Kidney capillary endothelial cell (primary cell): ENCODE results near the gene CIPC.

ENCODE experiments used
- DNase-seq: peaks from one replicate; pipeline ENCODE4 v3.0.0-alpha.2; 2018; ENCODE audit warnings: low spot score

Gene CIPC

DNA sequence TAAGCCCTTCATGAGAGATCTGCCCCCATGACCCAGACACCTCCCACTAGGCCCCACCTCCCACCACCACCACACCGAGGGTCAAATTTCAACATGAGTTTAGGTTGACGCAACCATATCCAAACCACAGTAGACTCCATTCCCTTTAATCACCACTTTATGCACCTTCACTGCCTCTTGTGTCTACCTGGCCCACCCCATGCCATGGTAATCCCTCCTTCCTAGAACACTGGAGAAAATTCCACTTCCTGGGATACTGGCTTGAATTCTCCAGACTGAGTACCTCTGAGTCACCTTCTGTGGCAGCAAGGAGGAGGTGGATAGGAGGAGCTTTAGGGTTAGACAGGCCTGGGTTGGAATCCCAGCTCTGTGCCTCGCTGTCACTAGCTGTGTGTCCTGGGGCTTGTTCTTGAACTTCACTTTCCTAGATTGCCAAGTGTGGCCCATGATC lies 26.1 kb upstream of the CIPC start:
- DNase-seq = no peak

DNA sequence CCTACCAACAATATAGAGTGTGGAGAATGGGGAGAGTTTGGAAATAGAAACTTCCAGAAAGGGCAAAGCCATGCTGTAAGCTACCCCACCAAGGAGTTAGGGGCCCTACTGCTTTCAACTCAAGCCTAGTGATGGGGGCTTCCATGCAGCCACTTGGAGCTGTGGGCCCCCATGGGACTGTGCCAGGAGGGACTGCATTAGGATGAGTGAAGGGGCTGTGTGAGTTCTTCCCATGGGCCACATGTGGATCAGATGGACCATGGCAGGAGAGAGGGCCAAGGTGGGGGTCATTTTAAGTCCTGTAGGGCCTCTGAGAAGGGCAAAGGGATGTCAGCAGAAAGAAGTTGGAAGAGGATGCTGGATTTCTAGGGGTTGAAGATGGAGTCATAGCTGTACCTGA lies 23.1 kb upstream of the CIPC start:
- DNase-seq = no peak

DNA sequence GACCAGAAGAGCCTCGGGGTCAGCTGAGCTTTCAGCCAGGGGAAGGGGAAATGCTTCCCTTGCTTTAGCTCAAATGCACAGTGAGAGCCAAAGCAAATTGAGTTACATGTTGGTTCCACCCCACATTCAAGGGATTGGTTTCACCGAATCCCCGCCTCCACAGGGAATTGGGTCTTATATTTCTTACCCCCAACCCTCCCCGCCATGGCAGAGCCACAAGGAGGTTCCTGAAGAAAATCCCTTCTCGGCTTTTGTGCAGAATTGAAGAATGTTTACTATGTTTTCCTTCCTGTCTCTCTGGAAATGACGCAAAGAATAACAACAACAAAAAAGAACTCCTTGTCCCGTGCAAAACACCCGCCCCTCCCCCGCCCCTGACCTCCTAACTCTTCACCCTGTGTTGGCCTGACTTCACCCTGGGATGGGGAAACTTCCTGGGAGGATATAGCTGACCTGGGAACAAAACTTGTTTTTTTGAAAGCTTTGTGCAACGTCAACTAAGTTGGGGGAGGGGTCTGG lies 21.9 kb upstream of the CIPC start:
- DNase-seq = peak; percentile 72

DNA sequence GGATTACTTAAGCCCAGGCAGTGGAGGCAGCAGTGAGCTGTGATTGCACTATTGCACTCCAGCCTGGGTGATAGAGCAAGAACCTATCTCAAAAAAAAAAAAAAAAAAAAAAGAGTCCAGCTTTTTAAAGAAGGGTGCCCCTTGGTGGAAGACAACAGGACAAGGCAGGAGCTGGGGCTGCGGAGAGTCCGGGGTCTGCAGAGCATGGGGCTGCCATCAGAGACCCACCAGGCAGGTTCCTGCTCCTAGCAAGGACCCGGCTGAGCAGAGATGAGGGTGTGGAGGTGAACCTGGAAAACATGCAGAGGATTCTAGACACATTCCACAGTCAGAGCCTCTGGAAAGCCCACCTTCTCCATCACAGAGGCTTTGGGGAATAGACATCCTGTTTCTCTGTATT lies 21.0 kb upstream of the CIPC start:
- no peak for DNase-seq

DNA sequence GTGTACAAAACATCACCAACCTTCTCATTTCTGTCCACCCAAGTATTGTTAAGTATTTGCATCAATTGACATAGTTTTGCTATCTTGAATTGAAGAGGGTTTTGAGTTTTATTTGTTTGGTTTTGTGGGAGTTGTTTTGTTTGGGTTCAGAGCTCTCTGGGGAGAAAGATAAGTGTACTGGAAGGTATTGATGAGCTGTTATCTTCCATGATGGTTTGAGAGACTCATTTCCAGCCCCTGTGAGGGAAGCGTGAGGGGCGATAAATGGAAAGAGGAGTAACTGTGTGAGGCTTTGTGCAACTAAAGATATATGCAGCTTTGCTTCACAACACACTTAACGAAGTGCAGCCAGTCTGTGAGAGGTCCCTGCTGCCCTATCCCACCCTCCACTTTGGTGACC lies 15.7 kb upstream of the CIPC start:
- no peak for DNase-seq

DNA sequence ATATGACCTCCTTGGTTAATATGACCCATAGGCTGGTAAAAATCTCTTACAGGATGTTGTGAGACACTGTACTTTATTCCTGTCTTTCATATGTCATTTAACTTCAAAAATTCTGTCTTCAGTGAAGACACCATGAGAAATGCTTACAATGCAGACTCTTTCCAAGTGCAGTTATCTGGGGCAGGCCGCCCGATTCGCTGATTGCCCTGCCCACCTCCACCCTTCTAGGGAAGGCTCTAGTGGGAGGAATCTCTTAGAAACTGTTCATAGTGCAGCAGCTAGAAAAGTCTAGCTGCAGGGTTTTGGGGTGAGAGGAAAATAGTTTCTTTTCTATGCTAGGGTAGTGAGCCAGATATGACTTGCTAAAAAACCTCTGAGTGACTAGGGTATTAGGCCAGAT lies 15.0 kb upstream of the CIPC start:
- no peak for DNase-seq

DNA sequence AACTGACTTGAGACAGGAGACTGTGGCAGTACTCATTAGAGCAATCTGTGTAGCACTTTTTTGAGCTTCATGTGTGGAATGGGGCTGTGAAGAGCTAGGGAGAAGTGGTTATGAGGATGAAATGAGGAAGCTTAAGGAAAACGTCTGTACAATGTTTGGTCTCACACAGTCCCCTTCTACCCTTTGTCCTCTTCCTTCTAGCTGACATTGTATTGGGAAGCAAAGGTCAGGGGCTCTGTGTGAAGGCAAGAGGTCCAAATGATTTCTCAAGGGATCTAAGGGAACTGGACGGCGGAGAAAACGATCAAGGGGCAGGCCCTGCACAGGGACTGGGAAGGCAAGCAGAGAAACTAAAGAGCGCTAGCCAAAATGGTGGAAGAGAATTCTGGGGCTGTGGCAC lies 13.1 kb upstream of the CIPC start:
- DNase-seq = no peak

DNA sequence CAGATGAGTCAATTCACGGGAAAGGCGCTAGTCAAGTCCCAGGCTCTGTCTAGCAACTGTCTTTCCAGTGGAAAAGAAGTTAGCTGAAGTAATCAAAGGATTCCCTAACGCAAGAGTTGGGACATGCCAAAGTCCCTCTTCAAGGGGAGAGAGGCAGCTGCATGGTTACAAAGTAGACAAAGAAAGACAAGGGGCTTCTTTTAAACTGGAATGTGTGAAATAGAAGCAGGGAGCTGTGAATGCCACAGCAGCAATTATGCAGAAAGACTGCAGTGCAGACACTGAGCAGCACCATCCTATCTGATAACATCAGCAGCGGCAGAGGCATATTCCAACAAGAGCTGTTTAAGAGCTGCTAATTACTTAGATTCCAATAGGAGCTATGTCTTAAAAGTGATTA lies 12.5 kb upstream of the CIPC start:
- no peak for DNase-seq

DNA sequence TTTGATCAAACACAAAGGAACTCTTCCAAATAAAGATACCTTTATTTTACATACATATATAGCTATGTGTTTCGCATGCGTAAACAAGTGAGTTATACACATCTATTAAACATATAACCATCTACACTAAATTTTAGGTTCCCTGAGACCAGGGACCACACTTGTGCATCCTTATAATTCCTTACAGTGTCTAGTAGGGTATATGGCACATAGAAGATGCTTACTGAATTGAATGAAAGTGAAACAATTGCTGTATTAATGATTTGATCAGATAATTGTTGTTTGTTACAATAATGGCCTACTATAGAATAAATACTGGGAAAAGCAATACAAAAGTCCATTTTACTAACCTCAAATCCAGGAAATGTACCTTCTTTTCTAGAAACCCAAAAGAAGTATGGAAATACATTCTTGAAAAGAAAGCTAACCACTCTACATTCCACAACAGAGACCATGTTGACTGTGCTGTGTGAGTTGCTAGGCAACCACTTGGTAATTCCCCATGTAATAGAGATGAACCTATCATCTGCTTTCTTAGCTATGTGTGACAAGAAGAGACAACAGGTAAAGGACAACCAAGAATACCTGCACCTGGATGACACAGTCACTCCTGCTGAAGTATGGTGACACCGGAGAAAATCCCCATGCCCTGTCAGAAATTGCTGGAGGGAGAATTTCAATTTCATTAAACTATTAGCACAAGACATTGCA lies 11.9 kb upstream of the CIPC start:
- DNase-seq = no peak

DNA sequence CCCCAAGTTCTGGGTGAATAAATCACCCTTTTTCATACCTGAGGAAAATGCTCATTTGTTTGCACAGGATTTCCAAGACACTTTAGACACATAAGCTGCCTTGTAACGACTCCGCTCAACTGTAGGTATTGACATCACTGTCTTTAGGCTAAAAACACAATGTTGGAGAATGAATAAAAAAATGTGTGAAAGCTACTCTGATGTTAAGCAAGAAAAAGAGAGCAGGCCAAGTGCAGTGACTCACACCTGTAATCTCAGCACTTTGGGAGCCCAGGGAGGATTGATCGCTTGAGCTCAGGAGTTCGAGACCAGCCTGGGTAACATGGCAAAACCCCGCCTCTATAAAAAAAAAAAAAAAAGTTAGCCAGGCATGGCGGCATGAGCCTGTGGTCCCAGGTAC lies 11.1 kb upstream of the CIPC start:
- DNase-seq = no peak

DNA sequence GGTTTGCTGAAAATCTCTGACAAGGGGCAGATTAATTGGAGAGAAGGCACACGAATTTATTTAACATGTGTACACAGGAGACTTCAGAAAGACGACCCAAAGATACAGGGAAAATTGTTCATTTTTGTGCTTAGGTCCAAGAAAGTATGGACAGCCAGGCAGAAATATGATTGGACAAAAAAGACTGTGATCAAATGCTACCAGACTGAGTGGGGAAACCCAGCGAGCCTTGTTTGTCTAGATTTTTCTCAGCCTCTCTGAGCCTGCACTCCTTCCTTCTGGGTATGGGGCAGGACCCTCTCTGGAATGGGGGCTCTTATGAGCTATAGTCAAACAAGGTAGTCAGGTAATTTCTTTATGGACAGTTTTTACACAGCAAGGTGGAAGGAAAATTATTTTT lies 10.4 kb upstream of the CIPC start:
- no peak for DNase-seq

DNA sequence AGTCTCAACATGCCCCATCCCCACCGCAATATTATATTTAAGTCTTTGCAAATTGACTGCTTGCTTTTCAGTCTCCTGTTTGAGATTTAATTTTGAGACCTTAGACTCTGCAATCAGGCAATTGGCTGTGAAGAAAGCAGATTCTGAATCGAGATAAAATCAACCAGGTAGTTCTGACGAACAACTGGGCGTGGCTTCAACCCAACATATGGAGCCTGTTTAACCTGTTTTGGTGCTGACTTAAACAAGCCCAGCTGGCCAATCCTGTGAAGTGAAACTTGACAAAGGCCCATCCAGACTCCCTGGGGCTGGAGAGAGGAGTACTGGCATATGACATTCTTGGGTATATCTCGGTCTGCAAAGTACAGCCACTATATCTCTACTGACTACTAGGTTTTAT lies 9.8 kb upstream of the CIPC start:
- DNase-seq = no peak

DNA sequence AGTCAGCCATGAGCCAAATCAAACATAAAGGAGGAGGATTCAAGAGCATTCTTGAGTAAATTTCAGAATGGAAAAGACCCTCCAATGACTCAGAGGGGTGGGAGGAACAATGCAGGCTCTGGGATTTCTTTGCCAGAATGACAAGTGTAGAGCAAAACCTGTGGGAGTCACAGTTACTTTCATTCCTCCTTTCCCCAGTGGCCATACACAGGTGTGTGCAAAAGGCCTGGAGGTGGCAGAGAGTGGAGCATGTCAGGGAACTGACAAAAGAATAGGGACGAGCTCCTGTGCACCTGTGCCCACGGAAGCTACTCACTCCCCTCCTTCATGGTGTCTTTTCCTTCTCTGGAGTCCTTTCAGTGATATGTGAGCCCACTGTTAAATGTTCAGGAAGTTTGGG lies 9.4 kb upstream of the CIPC start:
- no peak for DNase-seq

DNA sequence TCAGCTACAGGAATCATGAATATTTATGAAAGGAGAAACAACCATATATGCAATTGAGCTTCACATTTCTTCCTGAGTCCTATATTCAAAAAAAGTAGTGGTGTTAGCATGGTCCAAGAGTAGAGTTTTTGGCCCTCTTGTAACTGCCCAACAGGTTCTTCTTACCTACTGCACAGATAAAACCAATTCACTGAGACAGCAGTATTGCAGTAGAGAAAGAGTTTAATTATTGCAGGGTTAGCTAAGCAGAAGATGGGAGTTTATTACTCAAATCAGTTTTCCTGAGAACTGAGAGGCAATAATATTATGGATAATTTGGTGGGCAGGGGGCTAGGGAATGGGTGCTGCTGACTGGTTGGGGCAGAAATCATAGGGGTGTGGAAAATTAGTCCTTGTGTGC lies 6.5 kb upstream of the CIPC start:
- DNase-seq = no peak

DNA sequence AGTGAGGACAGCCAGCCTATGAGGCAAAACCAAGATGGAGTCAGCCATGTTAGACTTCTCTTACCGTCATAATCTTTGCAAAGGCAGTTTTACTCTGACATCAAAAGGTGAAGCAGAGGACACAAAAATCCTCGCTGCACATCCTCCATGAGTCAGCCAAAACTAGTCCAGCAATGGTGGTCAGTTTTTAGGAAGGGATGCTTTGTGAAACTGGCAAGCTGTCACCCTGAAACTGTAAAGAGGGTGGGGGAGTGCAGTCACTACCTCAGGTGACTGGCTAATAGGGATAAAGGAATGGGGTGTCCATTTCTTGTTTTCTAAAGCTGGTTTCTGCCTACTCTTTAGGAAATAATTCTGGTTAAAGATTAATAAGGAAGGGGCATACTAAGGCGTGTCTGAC lies 5.4 kb upstream of the CIPC start:
- no peak for DNase-seq

DNA sequence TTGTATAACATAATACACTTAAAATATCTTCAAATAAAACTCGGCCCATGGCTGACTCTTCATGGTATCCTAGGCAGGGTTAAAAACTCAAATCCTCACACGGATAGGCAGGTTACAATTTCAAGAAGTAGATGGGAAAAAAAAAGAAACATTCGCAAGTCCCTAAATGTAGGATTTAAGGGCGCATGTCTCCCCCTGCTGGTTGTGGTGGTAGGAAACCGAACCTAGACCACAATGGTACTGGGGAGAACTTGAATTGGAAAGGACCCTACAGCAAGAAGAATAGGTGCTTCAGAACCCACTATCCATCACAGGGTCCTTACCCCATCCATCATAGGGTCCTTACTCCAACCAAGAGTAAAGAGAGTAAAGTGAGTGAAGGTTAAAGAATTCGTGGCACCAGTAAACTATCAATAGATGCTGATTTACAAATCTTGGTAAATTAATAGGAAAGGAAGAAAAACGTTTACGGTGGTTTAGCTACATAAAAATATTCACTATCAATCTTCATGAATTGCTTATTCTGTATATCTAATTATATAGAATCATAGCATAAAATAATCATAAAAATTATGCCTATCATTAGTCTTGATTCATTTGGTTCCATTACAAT lies 3.3 kb upstream of the CIPC start:
- peak; percentile 72 for DNase-seq

DNA sequence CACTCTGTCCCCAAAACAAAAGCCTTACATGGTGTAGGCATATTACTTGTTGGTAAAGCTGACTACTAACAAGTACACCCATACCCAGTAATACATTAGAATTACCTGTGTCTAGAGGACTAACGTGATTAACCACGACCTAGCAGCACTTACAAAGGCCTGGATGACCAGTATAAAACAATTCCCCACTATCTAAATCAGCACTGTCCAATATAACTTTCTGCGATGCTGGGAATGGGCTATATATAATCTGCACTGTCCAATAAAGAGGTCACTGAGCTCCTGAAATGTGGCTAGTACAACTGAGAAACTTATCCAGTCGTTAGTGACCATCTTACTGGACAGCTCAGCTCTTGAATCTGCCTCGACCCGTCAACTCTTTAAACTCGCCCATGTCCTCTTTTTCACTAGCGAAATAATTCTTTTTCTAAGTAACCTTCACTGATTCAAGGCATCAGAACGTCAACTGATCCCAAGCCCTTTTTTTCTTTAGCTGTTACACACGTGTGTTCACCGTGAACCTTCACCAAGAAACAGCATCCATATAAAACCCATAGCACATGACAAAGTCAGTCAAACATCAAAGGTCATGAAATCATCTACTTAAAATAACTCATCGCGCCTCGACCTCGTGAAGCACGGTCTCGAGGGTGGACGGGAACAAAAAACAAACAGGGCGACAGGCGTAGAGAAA lies 905 bp upstream of the CIPC start:
- peak; percentile 48 for DNase-seq

DNA sequence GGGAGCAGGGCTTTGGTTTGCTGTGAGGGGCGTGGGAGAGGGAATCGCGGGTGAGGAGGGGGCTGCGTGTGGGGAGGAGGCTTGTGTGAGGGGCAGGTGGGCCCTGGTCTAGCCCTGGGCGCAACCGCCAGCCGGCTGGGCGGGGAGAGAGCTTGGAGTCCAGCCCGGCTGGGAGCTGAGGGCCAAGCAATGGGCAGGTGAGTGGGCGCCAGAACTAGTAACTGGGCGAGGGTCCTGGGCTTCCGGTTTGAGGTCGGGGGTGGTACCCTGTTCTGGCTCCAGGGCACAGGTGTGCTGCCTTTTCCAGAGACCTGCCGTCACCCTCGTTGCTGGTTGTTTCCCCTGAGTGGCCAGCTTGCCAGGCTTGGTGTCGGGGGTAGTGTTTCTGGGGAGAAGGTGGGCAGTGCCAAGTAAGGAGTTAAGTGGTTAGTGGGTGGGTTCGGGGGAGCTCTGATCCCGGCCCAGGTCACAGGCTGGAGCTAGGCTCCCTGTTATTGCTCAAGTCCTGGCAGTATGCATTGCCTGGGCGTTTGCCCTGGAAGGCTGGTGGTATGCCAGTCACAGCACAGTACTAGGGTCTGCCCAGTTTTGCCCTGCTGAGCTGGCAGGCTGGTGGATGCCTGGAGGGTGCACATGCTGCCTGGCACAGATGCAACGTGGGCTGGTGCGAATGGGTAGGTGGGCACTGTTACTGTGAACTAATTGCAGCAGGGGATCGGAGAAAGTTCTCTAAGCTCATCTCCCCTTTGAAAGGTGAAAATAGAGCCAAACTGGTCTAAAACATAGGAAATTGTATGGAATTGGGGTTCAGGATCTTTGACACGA lies 683 bp downstream of the CIPC start:
- no peak for DNase-seq

DNA sequence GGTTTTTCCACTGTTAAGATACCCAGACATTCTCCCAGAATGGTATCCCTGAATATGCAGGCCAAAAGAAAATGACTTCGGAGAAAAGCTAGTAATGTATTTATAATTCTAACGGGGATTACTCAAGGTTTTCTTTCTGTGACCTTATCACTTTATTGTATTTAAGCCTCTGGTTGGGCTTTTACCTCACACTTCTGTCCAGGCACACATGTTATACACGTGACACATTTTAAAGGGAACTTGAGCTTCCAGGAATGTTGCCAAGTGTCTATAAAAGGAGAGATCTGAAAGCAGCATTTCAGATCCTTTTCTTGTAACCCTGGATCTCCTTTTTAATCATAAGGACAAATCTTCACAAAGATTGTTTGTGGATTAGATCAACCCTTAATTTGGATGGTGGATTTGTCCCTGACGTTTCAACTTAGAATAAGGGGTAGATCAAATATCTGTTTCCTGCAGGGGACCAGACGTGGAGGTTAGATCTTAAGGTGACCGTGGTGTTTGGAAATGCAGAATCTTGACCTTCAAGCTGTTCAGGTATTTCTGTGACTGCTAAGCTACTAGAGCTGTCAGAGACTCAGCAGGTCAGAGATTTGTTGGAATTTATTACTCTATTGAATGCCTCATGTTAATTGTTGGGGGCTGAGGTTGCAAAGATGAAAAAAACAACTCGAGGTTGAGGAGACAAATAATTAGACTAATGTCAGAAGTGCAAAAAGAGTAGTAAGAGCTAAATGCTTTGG lies 1.5 kb downstream of the CIPC start:
- DNase-seq = no peak

DNA sequence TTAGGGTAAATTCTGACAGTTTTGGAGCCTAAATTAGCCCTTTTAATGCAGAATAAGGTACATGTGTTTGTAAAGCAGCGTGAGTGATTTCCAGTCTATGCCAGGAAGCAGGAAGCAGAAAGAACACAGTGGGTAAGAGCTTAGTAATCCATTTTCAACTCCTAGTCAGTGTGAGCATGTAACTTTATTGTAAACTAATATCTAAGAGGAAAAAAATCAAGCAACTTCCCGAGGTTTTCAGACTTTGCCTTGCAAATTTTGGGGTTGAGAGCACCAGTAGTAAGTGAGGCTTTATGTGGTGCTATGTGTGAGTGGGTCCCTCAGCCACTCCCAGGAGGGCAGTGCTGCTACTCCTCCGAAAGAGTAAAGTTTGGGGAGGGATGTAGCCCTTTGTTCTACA lies 2.9 kb downstream of the CIPC start:
- DNase-seq = peak; percentile 36

DNA sequence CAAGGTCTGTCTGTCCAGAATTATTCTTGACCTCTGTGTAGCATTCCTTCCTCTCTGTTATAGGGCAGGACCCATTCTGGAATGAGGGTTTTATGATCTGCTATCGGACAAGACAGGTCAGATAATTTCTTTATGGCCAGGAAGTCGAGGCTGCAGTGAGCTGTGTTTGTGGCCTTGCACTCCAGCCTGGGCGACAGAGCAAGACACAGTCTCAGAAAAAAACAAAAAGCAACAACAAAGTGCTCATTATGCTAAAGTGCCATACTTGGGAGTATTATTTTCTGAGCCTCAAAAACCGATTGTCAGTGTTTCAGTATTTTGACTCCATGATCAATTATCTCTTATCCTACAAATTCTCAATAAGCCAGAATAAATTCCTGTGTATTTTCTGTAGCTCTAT lies 4.1 kb downstream of the CIPC start:
- DNase-seq = no peak

DNA sequence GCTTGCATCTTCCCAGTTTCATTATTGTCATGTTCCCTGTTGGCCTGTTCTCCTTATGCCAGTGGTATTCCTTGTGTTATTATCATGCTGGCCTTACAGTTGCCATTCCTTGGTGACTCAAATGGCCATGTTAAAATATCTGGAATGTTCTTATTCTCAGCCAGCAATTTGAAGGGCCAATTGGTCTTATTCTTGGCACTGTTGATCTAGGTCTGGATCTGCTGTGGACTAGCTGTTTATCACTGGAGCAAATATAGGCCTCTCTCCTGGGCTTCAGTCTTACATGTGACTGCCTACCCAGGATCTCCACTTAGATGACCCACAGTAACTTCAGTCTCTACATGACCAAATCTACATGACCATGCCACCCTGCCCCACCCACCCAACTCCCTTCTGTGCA lies 5.4 kb downstream of the CIPC start:
- no peak for DNase-seq
